ENCODE data around the gene MRAP. TPM values are rescaled to one million over a fixed set of nuclear protein-coding genes. Genes with fewer than 3 reads are reported as not detected.

Gene MRAP
- total and polyA plus RNA-seq, 10 of the 15 experiments (the other 5 are each of a cell fraction or from before 2014, with no cell fraction given) = 0.34 to 1.2 TPM; not detected in 8

- H3K9ac ChIP-seq (ENCODE audit: control insufficient read depth, insufficient read depth, low read length) = no peak overlapping the region
- peaks cover 7% of the 10 kb centered on the region for H3K4me1 ChIP-seq (ENCODE audit: control insufficient read depth, insufficient read depth, low read length)
- ATAC-seq (no peak), DNase-seq (ENCODE audit: low read depth, low spot score) (no peak), FAIRE-seq (no peak)
- POLR2A ChIA-PET = no interaction called here
- RAD21 ChIA-PET (ENCODE audit: unreplicated experiment) = no interaction called here
- H3K79me2 ChIP-seq (ENCODE audit: control insufficient read depth, insufficient read depth, low read length) = no peaks in the 10 kb centered on the region
- no peak overlapping the region for H3K4me3 ChIP-seq
- in situ Hi-C loops (cut with MboI) = no loop called here
- BruUV-seq (replicated peaks) = no TSS peak
- 86% methylated on average over 8 of the region's 8 CpGs for WGBS (ENCODE audit: insufficient coverage, insufficient replicate concordance, low lambda C conversion rate, missing lambda C conversion rate)
- no peaks in the 10 kb centered on the region for H3K27me3 ChIP-seq (replicated peaks in 1 of 2; ENCODE audit: control insufficient read depth in 2 of 2, insufficient read depth in 2 of 2, low read length in 1 of 2)
- no peaks in the 10 kb centered on the region for H4K20me1 ChIP-seq (ENCODE audit: control insufficient read depth, insufficient read depth)
- H3K27ac ChIP-seq (ENCODE audit: control insufficient read depth, insufficient read depth) = no peak overlapping the region
- intact Hi-C loops (cut with micrococcal nuclease; ENCODE audit: unreplicated experiment) = no loop called here
- no peaks in the 10 kb centered on the region for H3K9me3 ChIP-seq (replicated peaks; ENCODE audit: control insufficient read depth, insufficient read depth, low read length)
- peaks cover 38 to 40% of the 10 kb centered on the region in 2 experiments; a peak in 3 of 4 replicates for H3K36me3 ChIP-seq (ENCODE audit: control insufficient read depth in 2 of 2, insufficient read depth in 2 of 2, low read length in 1 of 2)
- CTCF ChIA-PET = no interaction called here
- SMC1A ChIA-PET (ENCODE audit: uncharacterized antibody, unreplicated experiment) = no interaction called here
- H3K4me2 ChIP-seq (ENCODE audit: control insufficient read depth, insufficient read depth) = no peak overlapping the region
- no peak overlapping the region for H2AFZ ChIP-seq (ENCODE audit: control insufficient read depth, low read depth, low read length)
- TF ChIP-seq E2F8 (IDR thresholded peaks at IDR 0.05; ENCODE audit: low read depth, partially characterized antibody) (no peak), SPI1 (IDR thresholded peaks at IDR 0.05; ENCODE audit: borderline replicate concordance, insufficient read depth, low read depth, low read length) (no peak), ZZZ3 (IDR thresholded peaks at IDR 0.05; ENCODE audit: control insufficient read depth, insufficient read length, low read depth) (no peak), ZBTB40 (IDR thresholded peaks at IDR 0.05; ENCODE audit: borderline replicate concordance) (no peak), ZBTB11 (CRISPR knock-in tag; IDR thresholded peaks at IDR 0.05) (no peak), TCF7 (IDR thresholded peaks at IDR 0.05; ENCODE audit: borderline replicate concordance) (no peak), MEF2A (IDR thresholded peaks at IDR 0.05; ENCODE audit: insufficient read depth, low read depth, low read length) (no peak), NFXL1 (IDR thresholded peaks at IDR 0.05; ENCODE audit: borderline replicate concordance) (no peak), POLR2A (IDR thresholded peaks at IDR 0.05; ENCODE audit: low read depth, low read length) (no peak), SRF (IDR thresholded peaks at IDR 0.05; ENCODE audit: low read depth in 2 of 2, low read length in 2 of 2) (no peak), SMARCA5 (IDR thresholded peaks at IDR 0.05) (no peak), MEF2B (IDR thresholded peaks at IDR 0.05; ENCODE audit: partially characterized antibody, poor library complexity, severe bottlenecking) (no peak), NFYA (IDR thresholded peaks at IDR 0.05; ENCODE audit: borderline replicate concordance, low read depth, low read length) (no peak)
Measured at GRCh38 chr21:32353002-32353711, 54.5 kb downstream of the MRAP start.
